GM12878 (cell line): Measurements from ENCODE around the gene OCA2. TPM values are rescaled to one million over a fixed set of nuclear protein-coding genes. Genes with fewer than 3 reads are reported as not detected.

ENCODE experiments used
- ATAC-seq: fragments of 200-7000 bp; cut with Tn5 transposase; 3 replicates; pipeline ENCODE4 v1.9.1; 2020; ENCODE audit warnings: mild to moderate bottlenecking, moderate library complexity
- BruUV-seq: library from RNA; stranded (reverse); fragments of 400-500 nt; replicated peaks from 2 replicates; lab custom pipeline; 2021; lab: Mats Ljungman, UMichigan
- CTCF ChIA-PET: fragments of 300-600 bp; sonication (Branson Sonifier 250); formaldehyde crosslinking; extraction: SDS; loops from one replicate; lab custom pipeline; 2021; ENCODE audit warnings: inconsistent platforms; lab: Yijun Ruan, JAX
- POLR2A ChIA-PET: fragments of 350-600 bp; formaldehyde crosslinking; extraction: SDS; loops from one replicate; lab custom pipeline; 2021; ENCODE audit warnings: inconsistent platforms; lab: Charles Lee
- RAD21 ChIA-PET: fragments of 300-600 bp; sonication (Branson Sonifier 250); formaldehyde crosslinking; loops from one replicate; lab custom pipeline; 2023; ENCODE audit warnings: antibody characterized with exemption; ENCODE audit not compliant: unreplicated experiment; lab: Charles Lee
- SMC1A ChIA-PET: fragments of 300-600 bp; sonication (Branson Sonifier 250); formaldehyde crosslinking; loops from one replicate; lab custom pipeline; 2023; ENCODE audit not compliant: unreplicated experiment, uncharacterized antibody; lab: Charles Lee
- DNase-seq: peaks from one replicate; pipeline ENCODE4 v3.0.0-alpha.2; 2011; ENCODE audit warnings: low read depth, low spot score
- FAIRE-seq: peaks from 3 replicates; lab custom pipeline; 2011; peaks lifted over from hg19 to GRCh38; lab: Jason Lieb, UNC
- H2AFZ ChIP-seq: 2 replicates; pipeline ENCODE4 v1.6.0; 2011; ENCODE audit warnings: low read depth, low read length, control low read depth; ENCODE audit not compliant: control insufficient read depth
- H3K27ac ChIP-seq: 2 replicates; pipeline ENCODE4 v1.5.1; 2011; ENCODE audit warnings: control low read depth; ENCODE audit not compliant: control insufficient read depth, insufficient read depth
- H3K27me3 ChIP-seq, 2 experiments: replicated peaks in 1 of 2; 2 replicates each; pipeline versions ENCODE4 v1.6.0 to v1.6.1; 2011; ENCODE audit warnings: low read length in 1 of 2; ENCODE audit not compliant: control insufficient read depth in 2 of 2, insufficient read depth in 2 of 2
- H3K36me3 ChIP-seq, 2 experiments: 2 replicates each; pipeline ENCODE4 v1.5.1; 2011; ENCODE audit warnings: low read length in 1 of 2; ENCODE audit not compliant: control insufficient read depth in 2 of 2, insufficient read depth in 2 of 2
- H3K4me1 ChIP-seq: 2 replicates; pipeline ENCODE4 v1.6.1; 2011; ENCODE audit warnings: mild to moderate bottlenecking, low read length, moderate library complexity, mixed read lengths; ENCODE audit not compliant: control insufficient read depth, insufficient read depth
- H3K4me2 ChIP-seq: 2 replicates; pipeline ENCODE4 v1.6.0; 2011; ENCODE audit warnings: control low read depth; ENCODE audit not compliant: control insufficient read depth, insufficient read depth
- H3K4me3 ChIP-seq: fragments of 200-600 bp; sonication (generic); 2 replicates; pipeline ENCODE4 v1.5.1; 2016
- H3K79me2 ChIP-seq: 2 replicates; pipeline ENCODE4 v1.6.0; 2011; ENCODE audit warnings: low read length; ENCODE audit not compliant: control insufficient read depth, insufficient read depth
- H3K9ac ChIP-seq: 2 replicates; pipeline ENCODE4 v1.8.0; 2011; ENCODE audit warnings: low read length, control low read depth, mixed read lengths; ENCODE audit not compliant: control insufficient read depth, insufficient read depth
- H3K9me3 ChIP-seq: replicated peaks from 3 replicates; pipeline ENCODE4 v1.5.1; 2011; ENCODE audit warnings: mild to moderate bottlenecking, low read length; ENCODE audit not compliant: control insufficient read depth, insufficient read depth
- H4K20me1 ChIP-seq: 2 replicates; pipeline ENCODE4 v1.6.0; 2011; ENCODE audit not compliant: control insufficient read depth, insufficient read depth
- CTCF ChIP-seq, 3 experiments: IDR thresholded peaks in 2 of 3; conservative IDR thresholded peaks in 1 of 3; 2 replicates each; pipeline ENCODE4 v1.5.1; 2011; ENCODE audit warnings: low read depth in 3 of 3, low read length in 3 of 3, mild to moderate bottlenecking in 3 of 3, control low read depth in 2 of 3, moderate library complexity in 2 of 3, inconsistent platforms in 1 of 3, mixed read lengths in 1 of 3; ENCODE audit not compliant: control insufficient read depth in 2 of 3, insufficient read depth in 1 of 3; ENCODE audit errors: extremely low read depth in 1 of 3
- GATAD2B ChIP-seq: fragments of 450-650 bp; conservative IDR thresholded peaks from 2 replicates; pipeline ENCODE4 v1.6.1; 2017; ENCODE audit warnings: low read depth, mild to moderate bottlenecking, moderate library complexity
- MAX ChIP-seq: IDR thresholded peaks from 2 replicates; pipeline ENCODE4 v1.6.1; 2012; ENCODE audit warnings: low read depth, low read length, improper control_type of control experiment
- NFIC ChIP-seq: IDR thresholded peaks from 2 replicates; pipeline ENCODE4 v1.6.1; 2012; ENCODE audit warnings: low read depth, mild to moderate bottlenecking, inconsistent platforms, low read length, moderate library complexity
- POLR2AphosphoS2 ChIP-seq: IDR thresholded peaks from 2 replicates; pipeline ENCODE4 v1.6.1; 2011; ENCODE audit warnings: low read depth, mild to moderate bottlenecking, low read length, improper control_type of control experiment, moderate library complexity
- RAD51 ChIP-seq: fragments of 450-650 bp; IDR thresholded peaks from 2 replicates; pipeline ENCODE4 v1.6.1; 2016; ENCODE audit warnings: moderate library complexity, mild to moderate bottlenecking, inconsistent platforms
- SREBF1 ChIP-seq: IDR thresholded peaks from 2 replicates; pipeline ENCODE4 v1.6.1; 2012; ENCODE audit warnings: mild to moderate bottlenecking, low read length
- YBX1 ChIP-seq: fragments of 450-650 bp; IDR thresholded peaks from 2 replicates; pipeline ENCODE4 v1.6.1; 2016; ENCODE audit warnings: antibody characterized with exemption
- ZBED1 ChIP-seq: IDR thresholded peaks from 2 replicates; pipeline ENCODE4 v1.6.1; 2016; ENCODE audit warnings: borderline replicate concordance
- WGBS: methylation state at CpG from one replicate; pipeline ENCODE4 v1.1.6; 2016; ENCODE audit warnings: low lambda C conversion rate; ENCODE audit not compliant: insufficient replicate concordance, insufficient coverage; ENCODE audit errors: missing lambda C conversion rate; 5-methylcytosine and 5-hydroxymethylcytosine counted together
- in situ Hi-C: fragments of 300-500 bp; cut with MboI; formaldehyde crosslinking; loops from 9 replicates; pipeline ENCODE4 v1.14.3; 2018; ENCODE audit warnings: mixed read lengths
- intact Hi-C: fragments of 100-400 bp; cut with micrococcal nuclease; formaldehyde crosslinking; loops from one replicate; pipeline ENCODE4 v1.14.2; 2022; ENCODE audit not compliant: unreplicated experiment
- polyA plus RNA-seq, 11 experiments: library from polyadenylated mRNA; depleted of rRNA in 4 of 11; unstranded in 6 of 11; stranded (reverse) in 5 of 11; fragments of >200 nt; fragmentation: Nextera tagmentation in 4 of 11; fragmentation: Illumina TruSeq in 1 of 11; extraction: Ambion mirVana in 4 of 11; extraction: Trizol in 1 of 11; gene quantifications; 1 replicate in 1 of 11; 2 replicates in 10 of 11; pipeline versions ENCODE4 v1.2.1 to v1.2.3, GENCODE V29; 2011 to 2016; ENCODE audit warnings: inconsistent platforms in 2 of 11, missing spikeins in 2 of 11, low read depth in 1 of 11
- total RNA-seq, 4 experiments: library from RNA; depleted of rRNA in 3 of 4; stranded (reverse); fragments of >200 nt in 3 of 4; fragmentation: Illumina TruSeq in 1 of 4; extraction: Trizol in 1 of 4; gene quantifications; 2 replicates each; pipeline versions ENCODE4 v1.2.1 to v1.2.3, GENCODE V29; 2013 to 2021

Gene OCA2
- total and polyA plus RNA-seq, 10 of the 15 experiments (the other 5 are each of a cell fraction or from before 2014, with no cell fraction given), result 0.04 to 1.8 TPM; not detected in 8

GRCh38 chr15:28051955-28052633 is 47.0 kb downstream of the OCA2 start:
- TF ChIP-seq RAD51 (no peak), ZBED1 (no peak), POLR2AphosphoS2 (no peak), CTCF (IDR thresholded peaks at IDR 0.05 in 2 of 3, conservative IDR thresholded peaks at IDR 0.05 in 1 of 3; ENCODE audit: control insufficient read depth in 2 of 3, extremely low read depth in 1 of 3, insufficient read depth in 1 of 3, low read depth in 3 of 3, low read length in 3 of 3) (no peak), NFIC (no peak), YBX1 (no peak), MAX (no peak), SREBF1 (no peak), GATAD2B (no peak)
- Histone ChIP-seq H3K79me2 (no peaks in the 10 kb centered on the region), H3K9ac (no peak overlapping the region), H4K20me1 (no peaks in the 10 kb centered on the region), H3K4me2 (no peak overlapping the region), H3K36me3 (no peaks in the 10 kb centered on the region), H3K9me3 (no peaks in the 10 kb centered on the region; the same call in 2 of the 3 replicates), H3K4me3 (no peak overlapping the region), H2AFZ (no peak overlapping the region), H3K4me1 (no peaks in the 10 kb centered on the region), H3K27me3 (no peaks in the 10 kb centered on the region), H3K27ac (no peak overlapping the region)
- POLR2A ChIA-PET, result no interaction called here
- SMC1A ChIA-PET, result interaction anchor here (0.7 to 0.8 kb wide), 2 partner anchors 13 to 845 kb away, joined by 3 read pairs; no protein-coding TSS in a partner anchor
- in situ Hi-C loops (no loop called here), intact Hi-C loops (no loop called here)
- FAIRE-seq (no peak), ATAC-seq (no peak), DNase-seq (no peak)
- CTCF ChIA-PET, result no interaction called here
- WGBS, result 5% methylated on average over 5 of the region's 5 CpGs
- BruUV-seq, result no TSS peak
- RAD21 ChIA-PET, result no interaction called here
